ENCODE measurements around the gene PDE6B.

DNA sequence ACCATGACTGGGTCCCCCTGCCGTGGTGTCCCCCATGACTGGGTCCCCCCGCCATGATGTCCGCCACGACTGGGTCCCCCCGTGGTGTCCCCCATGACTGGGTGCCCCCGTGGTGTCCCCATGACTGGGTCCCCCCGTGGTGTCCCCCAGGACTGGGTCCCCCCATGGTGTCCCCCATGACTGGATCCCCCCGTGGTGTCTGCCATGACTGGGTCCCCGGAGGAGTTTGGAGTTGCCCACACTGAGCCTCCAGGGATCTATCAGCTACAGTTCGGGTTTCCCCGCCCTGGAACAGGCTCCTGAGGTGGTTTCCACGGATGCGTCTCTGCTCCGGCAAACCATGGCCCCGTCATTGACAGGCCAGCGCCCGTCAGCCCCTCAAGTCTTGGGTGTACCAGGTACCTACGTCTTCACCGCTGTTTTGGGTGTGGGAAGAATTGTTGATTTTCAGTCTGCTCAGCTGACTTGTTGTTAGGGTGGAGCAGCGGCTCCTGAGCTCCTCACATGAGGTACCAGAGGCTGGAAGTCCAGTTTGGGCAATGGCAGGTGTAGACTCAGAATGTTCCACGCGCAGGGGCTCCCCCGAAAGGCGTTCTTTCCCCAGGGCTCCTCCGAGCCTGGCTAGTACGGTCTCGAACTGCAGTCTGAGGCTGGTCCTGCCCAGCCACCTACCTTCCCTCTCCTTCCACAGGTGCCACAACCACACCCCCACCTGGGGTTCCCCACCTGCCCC, 8.3 kb upstream of the PDE6B start:
- no peak for TF ChIP-seq EP300 (IDR thresholded peaks at IDR 0.05)
- TF ChIP-seq CTCF (IDR thresholded peaks at IDR 0.05), result no peak
- no peak for TF ChIP-seq POLR2A (IDR thresholded peaks at IDR 0.05; ENCODE audit: low read depth)

All from esophagus muscularis mucosa (tissue), 4 donors.